Breast epithelium (tissue), 3 donors: ENCODE measurements around the gene KRTAP24-1.

Experiments
- POLR2A ChIP-seq: fragments of 450-650 bp; IDR thresholded peaks from one replicate; pipeline ENCODE4 v1.6.1; 2016; ENCODE audit warnings: antibody characterized with exemption, mild to moderate bottlenecking, moderate library complexity
- POLR2AphosphoS5 ChIP-seq, 3 donors: sonication (generic); formaldehyde crosslinking; IDR thresholded peaks; one replicate each; pipeline ENCODE4 v1.6.1; 2017; ENCODE audit warnings: antibody characterized with exemption in 3 of 3
- TF ChIP-seq, protein P1 (sequence below), 3 donors: fragments of 450-650 bp; IDR thresholded peaks; one replicate each; pipeline ENCODE4 v1.5.1; 2016 to 2017; ENCODE audit warnings: antibody characterized with exemption in 3 of 3, mild to moderate bottlenecking in 3 of 3, moderate library complexity in 3 of 3

DNA sequence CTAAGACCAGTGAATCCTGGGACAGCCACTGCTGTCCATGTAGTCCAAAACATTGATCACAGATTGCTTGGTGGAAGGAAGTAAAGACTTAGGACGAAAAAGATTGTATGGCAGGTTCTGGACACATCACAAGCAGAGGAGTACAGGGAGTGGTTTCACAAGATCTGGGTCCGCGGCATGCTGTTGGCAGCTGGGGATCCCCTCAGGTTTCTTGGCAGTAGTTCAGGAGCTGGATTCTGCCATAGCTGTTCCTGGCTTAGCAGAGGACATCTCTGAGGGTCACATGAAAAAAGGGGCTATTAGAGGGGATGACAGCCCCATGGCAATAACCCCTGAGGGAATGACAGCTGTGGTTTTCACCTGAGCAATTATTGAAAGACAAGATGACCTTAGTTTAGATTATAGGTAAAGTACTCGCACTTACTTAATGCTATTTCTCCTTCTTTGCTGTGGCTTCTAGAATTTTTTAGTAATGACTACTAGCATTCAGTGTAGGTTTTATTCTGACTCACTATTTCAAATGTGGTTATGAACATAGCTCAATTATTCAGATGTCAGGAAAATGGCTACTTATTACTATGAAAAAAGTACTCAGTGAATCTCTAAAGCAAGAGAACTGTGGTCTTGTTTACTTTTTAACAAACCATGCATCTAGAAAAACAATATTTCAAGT lies 46.6 kb upstream of the KRTAP24-1 start:
- TF ChIP-seq, protein P1, sequence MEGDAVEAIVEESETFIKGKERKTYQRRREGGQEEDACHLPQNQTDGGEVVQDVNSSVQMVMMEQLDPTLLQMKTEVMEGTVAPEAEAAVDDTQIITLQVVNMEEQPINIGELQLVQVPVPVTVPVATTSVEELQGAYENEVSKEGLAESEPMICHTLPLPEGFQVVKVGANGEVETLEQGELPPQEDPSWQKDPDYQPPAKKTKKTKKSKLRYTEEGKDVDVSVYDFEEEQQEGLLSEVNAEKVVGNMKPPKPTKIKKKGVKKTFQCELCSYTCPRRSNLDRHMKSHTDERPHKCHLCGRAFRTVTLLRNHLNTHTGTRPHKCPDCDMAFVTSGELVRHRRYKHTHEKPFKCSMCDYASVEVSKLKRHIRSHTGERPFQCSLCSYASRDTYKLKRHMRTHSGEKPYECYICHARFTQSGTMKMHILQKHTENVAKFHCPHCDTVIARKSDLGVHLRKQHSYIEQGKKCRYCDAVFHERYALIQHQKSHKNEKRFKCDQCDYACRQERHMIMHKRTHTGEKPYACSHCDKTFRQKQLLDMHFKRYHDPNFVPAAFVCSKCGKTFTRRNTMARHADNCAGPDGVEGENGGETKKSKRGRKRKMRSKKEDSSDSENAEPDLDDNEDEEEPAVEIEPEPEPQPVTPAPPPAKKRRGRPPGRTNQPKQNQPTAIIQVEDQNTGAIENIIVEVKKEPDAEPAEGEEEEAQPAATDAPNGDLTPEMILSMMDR (IDR thresholded peaks at IDR 0.05) = no peak
- no peak for TF ChIP-seq POLR2A
- no peak for TF ChIP-seq POLR2AphosphoS5 (IDR thresholded peaks at IDR 0.05)
